A549 treated with CORT108297 at 1 μM for 4 hours (cell line): ENCODE data around the gene OR6C2. TPM values are rescaled to one million over a fixed set of nuclear protein-coding genes. Genes with fewer than 3 reads are reported as not detected.

Source experiments
- total RNA-seq: library from RNA; stranded (reverse); fragments of 200-300 nt; extraction: Qiagen RNA extraction; gene quantifications from 5 replicates; pipeline ENCODE4 v1.2.3, GENCODE V29; 2022

OR6C2 gene
- not detected in 5 replicates for total RNA-seq

GRCh38 chr12:55443776-55444175 is at the start of gene OR6C2:
Gene OR6C2, plus strand, starts transcription at chr12:55444076. Its CDS starts 8,138 bp downstream, at chr12:55452214.

GRCh38 chr12:55400229-55400628 is 43.6 kb upstream of the OR6C2 start, which contains the start of gene OR6C65:
Gene OR6C65, plus strand, starts transcription at chr12:55400529. Its CDS starts 0 bp downstream, at chr12:55400529.

GRCh38 chr12:55425954-55426353 is 17.9 kb upstream of the OR6C2 start, which contains the start of gene OR6C76:
Gene OR6C76, plus strand, starts transcription at chr12:55426254. Its CDS starts 0 bp downstream, at chr12:55426254.

GRCh38 chr12:55470088-55470829 is 26.4 kb downstream of the OR6C2 start, which contains the start of gene OR6C70:
Gene OR6C70, minus strand, starts transcription at chr12:55470138. Its CDS starts 0 bp downstream, at chr12:55470138.

GRCh38 chr12:55492078-55492477 is 48.2 kb downstream of the OR6C2 start, which contains the start of gene OR6C68:
Gene OR6C68, plus strand, starts transcription at chr12:55492378. Its CDS starts 0 bp downstream, at chr12:55492378.

Other genes starting within 250 kb of the OR6C2 start
- gene OR10A7, start 223.1 kb upstream of the OR6C2 start, total RNA-seq, result not detected in 5 replicates
- gene OR6C74, start 199.5 kb upstream of the OR6C2 start, total RNA-seq, result not detected in 5 replicates
- gene OR6C6, start 147.5 kb upstream of the OR6C2 start, total RNA-seq, result not detected in 5 replicates
- gene OR6C1, start 129.7 kb upstream of the OR6C2 start, total RNA-seq, result not detected in 5 replicates
- gene OR6C3, start 113.3 kb upstream of the OR6C2 start, total RNA-seq, result not detected in 5 replicates
- not detected in 5 replicates for gene OR6C75, start 81.1 kb upstream of the OR6C2 start, total RNA-seq
- not detected in 5 replicates for gene OR6C65, start 43.5 kb upstream of the OR6C2 start, total RNA-seq
- not detected in 5 replicates for gene OR6C76, start 17.8 kb upstream of the OR6C2 start, total RNA-seq
- not detected in 5 replicates for gene OR6C70, start 26.1 kb downstream of the OR6C2 start, total RNA-seq
- gene OR6C68, start 48.3 kb downstream of the OR6C2 start, total RNA-seq, result not detected in 5 replicates
- gene OR6C4, start 105.5 kb downstream of the OR6C2 start, total RNA-seq, result not detected in 5 replicates
- not detected in 5 replicates for gene OR2AP1, start 128.4 kb downstream of the OR6C2 start, total RNA-seq
- not detected in 5 replicates for gene OR10P1, start 192.8 kb downstream of the OR6C2 start, total RNA-seq